H1 (cell line): ENCODE results near the gene TRPM1. TPM values are rescaled to one million over a fixed set of nuclear protein-coding genes. Genes with fewer than 3 reads are reported as not detected.

ENCODE experiments used
- CTCF ChIA-PET: fragments of 300-600 bp; sonication (Branson Sonifier 250); formaldehyde crosslinking; loops from one replicate; lab custom pipeline; 2021; ENCODE audit not compliant: partially characterized antibody; lab: Charles Lee
- POLR2A ChIA-PET: fragments of 300-600 bp; sonication (Branson Sonifier 250); formaldehyde crosslinking; loops from one replicate; lab custom pipeline; 2021; ENCODE audit warnings: inconsistent platforms; ENCODE audit not compliant: partially characterized antibody; lab: Charles Lee
- DNase-seq, 2 experiments: peaks; one replicate each; pipeline versions ENCODE4 v3.0.0 to v3.0.0-alpha.2; 2010 to 2022; ENCODE audit warnings: low spot score in 2 of 2, low read depth in 1 of 2, mixed read lengths in 1 of 2
- FAIRE-seq: peaks from 2 replicates; lab custom pipeline; 2011; peaks lifted over from hg19 to GRCh38; lab: Jason Lieb, UNC
- H2AFZ ChIP-seq: 2 replicates; pipeline ENCODE4 v1.8.1; 2012; ENCODE audit warnings: low read length, inconsistent platforms
- H2AK5ac ChIP-seq: 2 replicates; pipeline ENCODE4 v1.6.1; 2013; ENCODE audit warnings: low read depth, low read length
- H2BK120ac ChIP-seq: replicated peaks from 2 replicates; pipeline ENCODE3; 2013; ENCODE audit warnings: low read depth, low read length, inconsistent platforms
- H2BK12ac ChIP-seq: 2 replicates; pipeline ENCODE4 v1.6.1; 2013; ENCODE audit warnings: low read depth, low read length
- H2BK15ac ChIP-seq: 2 replicates; pipeline ENCODE4 v1.6.1; 2013; ENCODE audit warnings: low read length
- H2BK20ac ChIP-seq: 2 replicates; pipeline ENCODE4 v1.6.1; 2013; ENCODE audit warnings: low read length
- H2BK5ac ChIP-seq: 2 replicates; pipeline ENCODE4 v1.6.1; 2013; ENCODE audit warnings: low read depth, low read length
- H3K14ac ChIP-seq: 2 replicates; pipeline ENCODE4 v1.6.1; 2013; ENCODE audit warnings: inconsistent platforms; ENCODE audit not compliant: insufficient read length
- H3K18ac ChIP-seq: 2 replicates; pipeline ENCODE4 v1.6.1; 2013; ENCODE audit warnings: low read length; ENCODE audit errors: extremely low read depth
- H3K23ac ChIP-seq: 2 replicates; pipeline ENCODE4 v1.6.1; 2013; ENCODE audit warnings: inconsistent platforms; ENCODE audit not compliant: insufficient read length
- H3K23me2 ChIP-seq: 2 replicates; pipeline ENCODE4 v1.6.1; 2013; ENCODE audit warnings: low read depth, low read length
- H3K27ac ChIP-seq: 2 replicates; pipeline ENCODE4 v1.6.1; 2011; ENCODE audit warnings: low read depth, low read length, inconsistent platforms
- H3K27me3 ChIP-seq, 4 experiments: replicated peaks in 1 of 4; 1 replicate in 1 of 4; 2 replicates in 3 of 4; pipeline versions ENCODE4 v1.6.1 to v1.8.1; 2011 to 2013; ENCODE audit warnings: low read length in 3 of 4, mild to moderate bottlenecking in 3 of 4, inconsistent platforms in 2 of 4, mixed read lengths in 2 of 4, moderate library complexity in 1 of 4; ENCODE audit not compliant: control insufficient read depth in 3 of 4, insufficient read depth in 3 of 4; ENCODE audit errors: extremely low read depth in 1 of 4
- H3K36me3 ChIP-seq, 4 experiments: 2 replicates each; pipeline versions ENCODE4 v1.6.1 to v1.8.1; 2011 to 2013; ENCODE audit warnings: mild to moderate bottlenecking in 4 of 4, low read length in 3 of 4, moderate library complexity in 2 of 4, control low read depth in 1 of 4, inconsistent platforms in 1 of 4; ENCODE audit not compliant: insufficient read depth in 4 of 4, control insufficient read depth in 2 of 4
- H3K4ac ChIP-seq: replicated peaks from 2 replicates; pipeline ENCODE3; 2013; ENCODE audit warnings: low read length, low read depth, mixed read lengths, inconsistent platforms; ENCODE audit not compliant: insufficient read length
- H3K4me1 ChIP-seq, 4 experiments: replicated peaks in 1 of 4; 1 replicate in 1 of 4; 2 replicates in 3 of 4; pipeline versions ENCODE4 v1.6.1 to v1.8.1; 2011 to 2013; ENCODE audit warnings: low read length in 3 of 4, inconsistent platforms in 2 of 4, mixed read lengths in 1 of 4; ENCODE audit not compliant: insufficient read depth in 4 of 4, control insufficient read depth in 3 of 4
- H3K4me2 ChIP-seq, 2 experiments: 2 replicates each; pipeline versions ENCODE4 v1.6.1 to v1.8.1; 2011 to 2013; ENCODE audit warnings: low read depth in 2 of 2, low read length in 2 of 2, control low read depth in 1 of 2, inconsistent platforms in 1 of 2, mild to moderate bottlenecking in 1 of 2; ENCODE audit not compliant: insufficient read depth in 1 of 2
- H3K4me3 ChIP-seq, 4 experiments: fragments of 200-600, 300-600 bp in 1 of 4; sonication (generic), shearing (Covaris generic), sonication (Bioruptor Twin) in 1 of 4; 2 replicates each; pipeline versions ENCODE4 v1.5.1 to v1.8.1; 2011 to 2016; ENCODE audit warnings: low read length in 4 of 4, low read depth in 3 of 4, control low read depth in 2 of 4, inconsistent platforms in 2 of 4, mild to moderate bottlenecking in 2 of 4, mixed read lengths in 1 of 4, moderate library complexity in 1 of 4; ENCODE audit not compliant: insufficient read depth in 2 of 4; ENCODE audit errors: extremely low read depth in 1 of 4
- H3K56ac ChIP-seq: replicated peaks from 2 replicates; pipeline ENCODE3; 2013; ENCODE audit warnings: low read depth, mild to moderate bottlenecking, mixed read lengths, low read length, inconsistent platforms; ENCODE audit not compliant: insufficient read length
- H3K79me1 ChIP-seq: 2 replicates; pipeline ENCODE4 v1.6.1; 2013; ENCODE audit warnings: low read depth, low read length, control low read depth
- H3K79me2 ChIP-seq, 2 experiments: 2 replicates each; pipeline versions ENCODE4 v1.6.1 to v1.8.1; 2012 to 2013; ENCODE audit warnings: low read length in 2 of 2, mild to moderate bottlenecking in 2 of 2, inconsistent platforms in 1 of 2; ENCODE audit not compliant: insufficient read depth in 2 of 2, control insufficient read depth in 1 of 2
- H3K9ac ChIP-seq, 4 experiments: replicated peaks in 1 of 4; 1 replicate in 1 of 4; 2 replicates in 3 of 4; pipeline versions ENCODE4 v1.6.1 to v1.8.1; 2011 to 2013; ENCODE audit warnings: low read depth in 3 of 4, low read length in 3 of 4, control low read depth in 2 of 4, mild to moderate bottlenecking in 2 of 4, moderate library complexity in 2 of 4, inconsistent platforms in 1 of 4; ENCODE audit errors: extremely low read depth in 1 of 4
- H3K9me3 ChIP-seq, 2 experiments: 2 replicates each; pipeline versions ENCODE4 v1.6.1 to v1.8.1; 2012 to 2013; ENCODE audit warnings: mild to moderate bottlenecking in 2 of 2, moderate library complexity in 2 of 2, control low read depth in 1 of 2, inconsistent platforms in 1 of 2, low read depth in 1 of 2, low read length in 1 of 2, mixed read lengths in 1 of 2; ENCODE audit not compliant: insufficient read depth in 2 of 2
- H4K20me1 ChIP-seq, 2 experiments: replicated peaks in 1 of 2; 2 replicates each; pipeline versions ENCODE3 to v1.8.1; 2011 to 2013; ENCODE audit warnings: inconsistent platforms in 2 of 2, low read length in 2 of 2, mild to moderate bottlenecking in 1 of 2; ENCODE audit not compliant: insufficient read depth in 2 of 2, control insufficient read depth in 1 of 2
- H4K5ac ChIP-seq: 2 replicates; pipeline ENCODE4 v1.6.1; 2013; ENCODE audit warnings: low read length, low read depth, mixed read lengths, inconsistent platforms; ENCODE audit not compliant: insufficient read length
- H4K8ac ChIP-seq: 2 replicates; pipeline ENCODE4 v1.8.0; 2013; ENCODE audit warnings: mild to moderate bottlenecking, moderate library complexity, low read length, inconsistent platforms; ENCODE audit not compliant: insufficient read depth; ENCODE audit errors: extremely low read depth
- H4K91ac ChIP-seq: replicated peaks from 2 replicates; pipeline ENCODE3; 2013; ENCODE audit warnings: low read length, mixed read lengths, inconsistent platforms; ENCODE audit not compliant: insufficient read length
- NANOG ChIP-seq: IDR thresholded peaks from 2 replicates; pipeline ENCODE4 v1.6.1; 2011; ENCODE audit warnings: low read length, low read depth, mild to moderate bottlenecking, inconsistent platforms; ENCODE audit not compliant: insufficient read depth, poor library complexity, severe bottlenecking
- RAD21 ChIP-seq, 2 experiments: IDR thresholded peaks in 1 of 2; conservative IDR thresholded peaks in 1 of 2; 2 replicates each; pipeline ENCODE4 v1.6.1; 2011; ENCODE audit warnings: low read depth in 2 of 2, low read length in 2 of 2, improper control_type of control experiment in 1 of 2, inconsistent platforms in 1 of 2, mild to moderate bottlenecking in 1 of 2, moderate library complexity in 1 of 2
- WGBS, 2 experiments: shearing (Covaris generic) in 1 of 2; methylation state at CpG; one replicate each; pipeline versions ENCODE4 v1.1.6 to v1.1.7; 2013 to 2015; ENCODE audit warnings: low lambda C conversion rate in 2 of 2, mixed read lengths in 2 of 2, inconsistent platforms in 1 of 2, low coverage in 1 of 2, missing lambda C conversion rate in 1 of 2; ENCODE audit not compliant: insufficient replicate concordance in 2 of 2, insufficient coverage in 1 of 2, insufficient read length in 1 of 2; ENCODE audit errors: extremely low coverage in 1 of 2, missing lambda C conversion rate in 1 of 2; 5-methylcytosine and 5-hydroxymethylcytosine counted together
- polyA plus RNA-seq, 7 experiments: library from polyadenylated mRNA; depleted of rRNA in 3 of 7; stranded (reverse) in 5 of 7; unstranded in 2 of 7; fragments of >200 nt in 5 of 7; fragments of 200-250 nt in 2 of 7; gene quantifications; 1 replicate in 5 of 7; 2 replicates in 1 of 7; 4 replicates in 1 of 7; pipeline versions ENCODE4 v1.2.1 to v1.2.3, GENCODE V29; 2011 to 2013; ENCODE audit warnings: missing spikeins in 2 of 7, mixed read lengths in 2 of 7
- total RNA-seq: library from RNA; stranded (reverse); fragmentation: NEBNext Ultra II Directional; extraction: Animal tissue kit (Norgen Biotek cat#: 25700); gene quantifications from 2 replicates; pipeline ENCODE4 v1.2.1, GENCODE V29; 2021
- TF ChIP-seq, protein P1 (sequence below), 3 experiments: IDR thresholded peaks; 1 replicate in 2 of 3; 2 replicates in 1 of 3; pipeline versions ENCODE4 v1.5.1 to v1.6.1; 2011; ENCODE audit warnings: low read length in 3 of 3, mild to moderate bottlenecking in 3 of 3, inconsistent platforms in 2 of 3, low read depth in 1 of 3, moderate library complexity in 1 of 3; ENCODE audit not compliant: insufficient read depth in 1 of 3; ENCODE audit errors: control extremely low read depth in 1 of 3

Gene TRPM1
- total and polyA plus RNA-seq, 2 of the 8 experiments (the other 6 are each of a cell fraction or from before 2014, with no cell fraction given) = 0.05 TPM; not detected in 1

DNA sequence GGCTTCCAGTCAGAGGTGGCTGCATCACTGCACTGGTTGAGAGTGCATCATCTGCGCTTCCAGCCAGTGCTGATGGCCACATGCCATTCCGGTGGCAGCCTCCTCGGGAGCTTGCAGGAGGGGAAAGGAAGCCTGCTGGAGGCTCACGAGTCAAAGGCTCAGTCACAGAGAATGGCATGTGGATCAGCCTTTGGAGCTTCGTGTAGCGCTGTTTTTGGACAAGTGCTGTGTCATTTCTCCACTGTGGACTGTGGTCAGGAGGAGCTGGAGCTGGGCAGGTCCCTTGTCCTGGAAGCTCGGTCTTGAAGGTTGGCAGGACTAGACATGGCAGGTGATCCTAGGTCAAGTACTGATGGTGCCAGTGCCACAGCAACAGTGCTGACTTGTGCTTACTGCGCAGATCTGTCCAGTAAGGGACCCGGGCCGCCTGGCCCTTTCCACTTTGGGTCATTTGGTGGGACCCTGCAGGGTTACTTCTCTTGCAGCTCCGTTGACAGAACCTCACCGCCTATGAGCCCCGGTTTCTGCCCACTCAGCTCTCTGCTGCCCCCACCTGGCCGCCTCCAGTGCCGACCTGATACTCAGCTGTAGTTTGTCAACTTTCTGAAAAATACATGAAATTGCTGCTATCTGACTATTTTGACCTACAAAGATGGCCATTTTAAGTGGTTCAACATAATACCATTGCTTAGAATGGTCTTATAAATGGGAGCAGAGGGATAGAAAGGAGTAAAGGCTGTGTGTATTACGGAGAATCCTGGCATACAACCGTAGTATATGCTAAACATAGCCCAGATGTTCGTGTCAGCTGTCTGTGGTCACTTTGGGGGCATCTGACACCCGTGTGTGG lies 27.6 kb upstream of the TRPM1 start:
- WGBS, 2 experiments = 48% methylated on average over 19 of the region's 19 CpGs; no CpG with 5 or more reads in 1 of the 2 experiments
- Histone ChIP-seq H3K9ac (no peak overlapping the region), H3K4me1 (no peaks in the 10 kb centered on the region; a peak in 3 of 7 replicates), H3K36me3 (no peaks in the 10 kb centered on the region), H4K20me1 (no peaks in the 10 kb centered on the region), H3K79me2 (no peaks in the 10 kb centered on the region), H3K18ac (no peak overlapping the region; the same call in 1 of the 2 replicates), H3K4me3 (no peak overlapping the region), H3K23me2 (no peaks in the 10 kb centered on the region), H2AFZ (peak overlapping the region; percentile 81; the same call in 1 of the 2 replicates), H3K79me1 (no peaks in the 10 kb centered on the region), H4K5ac (no peak overlapping the region), H2AK5ac (no peak overlapping the region), H4K8ac (no peak overlapping the region), H3K4ac (no peak overlapping the region), H2BK5ac (no peak overlapping the region), H3K27ac (no peak overlapping the region), H4K91ac (no peak overlapping the region), H2BK15ac (peak overlapping the region; percentile 54; the same call in 1 of the 2 replicates), H3K14ac (no peak overlapping the region), H2BK12ac (peak overlapping the region; percentile 40; the same call in 1 of the 2 replicates), H3K27me3 (no peaks in the 10 kb centered on the region), H3K4me2 (no peak overlapping the region), H2BK20ac (peak overlapping the region; percentile 63; the same call in 1 of the 2 replicates), H3K9me3 (peaks cover 6 to 7% of the 10 kb centered on the region in 2 experiments), H3K23ac (no peak overlapping the region), H3K56ac (no peak overlapping the region), H2BK120ac (no peak overlapping the region)
- ChIA-PET CTCF (interaction anchor here (0.6 to 5.5 kb wide), 85 partner anchors 8 to 479 kb away, joined by 3 to 40 read pairs (median 4); partner anchors contain the start of genes FAN1, MTMR10 and TRPM1), POLR2A (interaction anchor here (1.0 kb wide), 1 partner anchor 206 kb away, joined by 3 read pairs; no protein-coding TSS in a partner anchor)
- DNase-seq (peak; percentile 47 to 97), FAIRE-seq (no peak)
- TF ChIP-seq, protein P1, sequence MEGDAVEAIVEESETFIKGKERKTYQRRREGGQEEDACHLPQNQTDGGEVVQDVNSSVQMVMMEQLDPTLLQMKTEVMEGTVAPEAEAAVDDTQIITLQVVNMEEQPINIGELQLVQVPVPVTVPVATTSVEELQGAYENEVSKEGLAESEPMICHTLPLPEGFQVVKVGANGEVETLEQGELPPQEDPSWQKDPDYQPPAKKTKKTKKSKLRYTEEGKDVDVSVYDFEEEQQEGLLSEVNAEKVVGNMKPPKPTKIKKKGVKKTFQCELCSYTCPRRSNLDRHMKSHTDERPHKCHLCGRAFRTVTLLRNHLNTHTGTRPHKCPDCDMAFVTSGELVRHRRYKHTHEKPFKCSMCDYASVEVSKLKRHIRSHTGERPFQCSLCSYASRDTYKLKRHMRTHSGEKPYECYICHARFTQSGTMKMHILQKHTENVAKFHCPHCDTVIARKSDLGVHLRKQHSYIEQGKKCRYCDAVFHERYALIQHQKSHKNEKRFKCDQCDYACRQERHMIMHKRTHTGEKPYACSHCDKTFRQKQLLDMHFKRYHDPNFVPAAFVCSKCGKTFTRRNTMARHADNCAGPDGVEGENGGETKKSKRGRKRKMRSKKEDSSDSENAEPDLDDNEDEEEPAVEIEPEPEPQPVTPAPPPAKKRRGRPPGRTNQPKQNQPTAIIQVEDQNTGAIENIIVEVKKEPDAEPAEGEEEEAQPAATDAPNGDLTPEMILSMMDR (IDR thresholded peaks at IDR 0.05; ENCODE audit: control extremely low read depth in 1 of 3, insufficient read depth in 1 of 3, low read depth in 1 of 3, low read length in 3 of 3) = peak; percentile 87 to 92 (median 89)
- peak; percentile 94 to 98 for TF ChIP-seq RAD21 (IDR thresholded peaks at IDR 0.05 in 1 of 2, conservative IDR thresholded peaks at IDR 0.05 in 1 of 2; ENCODE audit: low read depth in 2 of 2, low read length in 2 of 2)
- TF ChIP-seq NANOG = no peak
